Epithelial cell of esophagus (primary cell): ENCODE data around the gene ROR2.

ENCODE experiments used
- DNase-seq: peaks from one replicate; pipeline ENCODE4 v3.0.0; 2010; ENCODE audit warnings: low read depth
- H3K4me3 ChIP-seq: 2 replicates; pipeline ENCODE4 v1.5.1; 2011; ENCODE audit warnings: mild to moderate bottlenecking, low read length, control low read depth
- TF ChIP-seq, protein P1 (sequence below): IDR thresholded peaks from 2 replicates; pipeline ENCODE4 v1.5.1; 2011; ENCODE audit warnings: low read depth, mild to moderate bottlenecking, low read length, control low read depth, inconsistent platforms; ENCODE audit not compliant: insufficient read depth; ENCODE audit errors: missing control alignments

The ROR2 gene

DNA sequence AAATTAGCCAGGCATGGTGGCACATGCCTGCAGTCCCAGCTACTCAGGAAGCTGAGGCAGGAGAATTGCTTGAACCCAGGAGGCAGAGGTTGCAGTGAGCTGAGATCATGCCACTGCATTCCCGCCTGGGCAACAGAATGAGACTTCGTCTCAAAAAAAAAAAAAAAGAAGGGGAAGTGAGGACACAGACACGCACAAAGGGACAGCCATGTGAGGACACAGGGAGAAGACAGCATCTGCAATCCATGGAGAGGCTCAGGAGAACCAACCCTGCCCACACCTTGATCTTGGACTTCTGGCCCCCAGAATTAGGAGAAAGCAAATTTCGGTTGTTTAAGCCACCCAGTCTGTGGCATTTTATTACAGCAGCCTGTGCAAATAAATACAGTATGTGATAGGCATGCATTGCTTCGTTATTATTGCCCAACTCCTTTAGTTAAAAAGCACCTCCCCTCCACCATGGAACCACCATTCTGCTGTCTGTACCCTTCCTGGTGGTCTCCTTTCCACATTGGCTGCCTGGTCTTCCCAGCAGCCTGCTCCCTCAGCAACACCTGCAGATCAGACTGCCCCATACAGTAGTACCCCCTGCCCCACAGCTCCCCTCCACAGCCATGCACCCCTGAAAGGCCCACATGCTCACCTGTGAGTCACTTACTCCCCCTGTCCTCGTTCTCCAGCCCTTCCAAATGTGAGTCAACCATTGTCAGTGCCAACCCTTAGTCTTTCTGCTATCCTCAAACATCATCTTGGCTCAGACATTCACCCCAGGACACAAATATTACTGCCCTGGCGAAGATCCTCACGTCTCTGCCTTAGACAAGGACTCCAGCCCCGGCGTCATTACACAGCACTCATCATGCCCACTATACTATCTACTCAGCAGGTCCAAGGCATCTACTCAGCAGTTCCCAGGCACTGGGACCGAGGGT, 128.8 kb downstream of the ROR2 start:
- TF ChIP-seq, protein P1, sequence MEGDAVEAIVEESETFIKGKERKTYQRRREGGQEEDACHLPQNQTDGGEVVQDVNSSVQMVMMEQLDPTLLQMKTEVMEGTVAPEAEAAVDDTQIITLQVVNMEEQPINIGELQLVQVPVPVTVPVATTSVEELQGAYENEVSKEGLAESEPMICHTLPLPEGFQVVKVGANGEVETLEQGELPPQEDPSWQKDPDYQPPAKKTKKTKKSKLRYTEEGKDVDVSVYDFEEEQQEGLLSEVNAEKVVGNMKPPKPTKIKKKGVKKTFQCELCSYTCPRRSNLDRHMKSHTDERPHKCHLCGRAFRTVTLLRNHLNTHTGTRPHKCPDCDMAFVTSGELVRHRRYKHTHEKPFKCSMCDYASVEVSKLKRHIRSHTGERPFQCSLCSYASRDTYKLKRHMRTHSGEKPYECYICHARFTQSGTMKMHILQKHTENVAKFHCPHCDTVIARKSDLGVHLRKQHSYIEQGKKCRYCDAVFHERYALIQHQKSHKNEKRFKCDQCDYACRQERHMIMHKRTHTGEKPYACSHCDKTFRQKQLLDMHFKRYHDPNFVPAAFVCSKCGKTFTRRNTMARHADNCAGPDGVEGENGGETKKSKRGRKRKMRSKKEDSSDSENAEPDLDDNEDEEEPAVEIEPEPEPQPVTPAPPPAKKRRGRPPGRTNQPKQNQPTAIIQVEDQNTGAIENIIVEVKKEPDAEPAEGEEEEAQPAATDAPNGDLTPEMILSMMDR: no peak
- H3K4me3 ChIP-seq: no peak overlapping the region
- no peak for DNase-seq

DNA sequence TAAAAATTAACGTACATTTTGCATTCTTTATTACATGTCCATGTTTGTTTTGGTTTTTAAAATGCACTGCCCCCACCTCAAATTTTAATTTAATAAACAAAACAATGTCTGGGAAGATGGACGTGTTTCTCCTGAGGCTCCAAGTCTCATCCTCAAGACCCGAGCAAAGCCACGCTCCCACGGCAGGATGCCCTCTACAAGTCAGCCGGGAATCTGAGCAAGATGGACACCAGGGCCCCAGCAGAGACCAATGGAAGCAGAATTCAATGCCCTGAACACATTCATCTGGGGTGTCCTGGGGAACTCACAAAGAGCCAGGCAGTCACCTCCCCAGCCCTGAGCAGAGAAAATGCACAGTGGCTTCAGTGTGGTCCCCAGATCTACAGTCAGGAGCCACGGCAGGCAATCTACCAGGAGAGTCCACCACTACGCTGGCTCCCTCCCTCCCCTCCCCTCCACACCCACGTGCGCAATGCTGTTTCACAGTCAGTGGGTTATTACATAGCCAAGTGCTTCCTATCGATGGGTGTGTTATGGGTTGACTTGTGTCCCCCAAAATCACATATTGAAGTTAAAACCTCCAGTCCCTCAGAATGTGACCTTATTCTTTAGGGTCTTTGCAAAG, 129.8 kb downstream of the ROR2 start:
- TF ChIP-seq, protein P1: no peak
- no peak for DNase-seq
- no peak overlapping the region for H3K4me3 ChIP-seq

DNA sequence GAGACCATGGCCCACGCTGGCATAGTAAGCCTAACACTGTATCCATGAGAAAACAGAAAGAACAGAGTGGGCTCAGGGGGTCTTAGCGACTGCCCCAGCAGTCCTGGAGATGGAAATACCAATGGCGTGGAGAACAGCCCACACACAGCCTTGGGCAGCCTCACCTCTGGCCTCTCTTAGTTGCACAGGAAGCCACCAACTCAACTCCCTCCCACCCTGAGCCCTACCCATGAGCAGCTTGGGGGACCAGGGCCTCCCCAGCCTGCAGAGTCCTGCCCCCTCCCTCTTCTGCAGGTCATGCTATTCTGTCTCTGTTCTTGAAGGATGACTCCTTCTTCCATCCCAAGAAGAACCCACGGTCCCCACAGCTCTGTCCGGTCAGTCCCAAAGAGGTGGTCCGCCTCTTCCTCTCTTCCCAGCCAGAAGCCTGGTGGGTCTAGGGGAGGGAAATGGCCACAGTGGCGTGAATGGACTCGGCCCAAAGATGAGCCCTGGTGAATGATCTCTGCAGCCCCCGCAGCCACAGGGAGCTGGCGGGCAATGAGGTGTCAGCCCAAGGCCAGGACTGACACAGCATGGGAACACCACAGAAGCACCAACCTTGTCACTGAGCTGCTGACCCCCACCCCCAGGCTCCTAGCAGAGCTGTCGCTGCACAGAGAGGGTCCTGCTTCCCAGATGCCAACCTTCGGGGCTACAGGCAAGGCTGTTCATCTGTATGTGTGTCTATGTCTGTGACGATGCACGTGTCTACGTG, 131.2 kb downstream of the ROR2 start:
- no peak overlapping the region for H3K4me3 ChIP-seq
- TF ChIP-seq, protein P1: no peak
- DNase-seq: no peak

DNA sequence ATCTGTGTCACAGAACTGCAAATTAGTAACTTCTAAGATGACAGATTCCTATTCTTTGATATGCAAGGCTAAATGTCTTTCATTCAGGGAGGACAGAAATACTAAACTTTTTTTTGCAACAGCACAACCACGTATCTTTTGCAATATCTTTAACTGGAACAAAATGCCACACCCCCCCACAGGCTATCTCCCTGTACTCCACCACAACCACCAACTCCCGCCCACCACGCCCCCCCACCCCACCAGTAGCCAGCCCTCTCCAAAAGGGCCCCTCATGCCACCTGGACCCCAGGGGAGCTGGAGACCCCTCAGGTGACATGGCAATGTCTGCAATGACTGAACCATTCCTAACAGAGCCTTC, 131.8 kb downstream of the ROR2 start:
- H3K4me3 ChIP-seq: no peak overlapping the region
- DNase-seq: no peak
- TF ChIP-seq, protein P1: no peak

DNA sequence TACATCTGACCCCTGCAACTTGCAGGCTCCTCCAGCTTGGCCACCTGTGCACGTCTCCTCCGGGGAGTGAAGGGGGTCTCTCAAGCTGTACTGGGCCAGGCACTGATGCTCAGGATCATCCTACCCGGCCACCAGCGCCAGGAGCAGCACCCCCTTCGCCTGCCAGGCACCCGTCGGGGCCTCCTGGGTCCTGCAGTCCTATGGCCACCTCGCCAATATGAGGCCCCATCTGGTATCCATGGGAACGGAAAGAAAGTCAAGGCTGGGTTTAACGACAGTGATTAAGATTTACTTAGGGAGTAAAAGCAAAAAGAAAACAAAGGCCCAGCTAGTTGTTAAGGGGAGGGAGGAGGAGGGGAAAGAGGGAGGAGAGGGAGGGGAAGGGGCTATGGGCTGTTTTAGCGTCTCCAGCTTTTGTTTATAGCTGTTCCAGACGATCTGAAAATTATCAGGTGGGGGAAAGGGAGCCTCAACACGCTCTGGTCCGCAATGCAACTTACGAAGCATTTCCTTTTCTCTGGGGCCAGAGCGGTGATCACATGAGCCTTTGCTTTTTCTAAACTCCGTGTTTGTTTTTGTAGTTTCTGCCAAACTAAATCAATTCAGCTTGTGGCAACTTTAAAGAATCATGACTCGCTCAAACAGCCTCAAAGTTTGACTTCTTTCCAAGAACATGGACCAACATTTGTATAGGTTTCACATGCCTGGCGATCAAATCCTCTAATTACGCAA, 132.4 kb downstream of the ROR2 start:
- H3K4me3 ChIP-seq: no peak overlapping the region
- no peak for DNase-seq
- TF ChIP-seq, protein P1: no peak

DNA sequence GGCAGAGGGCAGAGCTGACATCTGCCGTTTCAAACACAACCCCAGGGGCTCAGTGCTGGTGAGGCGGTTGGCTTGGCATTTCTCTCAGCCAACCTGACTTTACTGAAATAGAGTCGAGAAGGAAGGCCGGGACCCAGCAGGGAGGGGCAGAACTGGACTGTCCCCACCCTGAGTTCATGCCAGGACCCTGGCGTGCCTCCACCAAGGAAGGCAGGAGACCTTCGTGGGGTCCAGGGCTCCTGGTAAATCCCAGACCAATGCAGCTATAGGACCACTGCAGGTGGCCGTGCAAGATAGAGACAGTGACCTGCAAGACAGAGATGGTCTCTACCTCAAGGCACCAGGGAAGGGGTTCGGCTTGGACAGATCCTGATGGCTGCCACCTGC, 132.9 kb downstream of the ROR2 start:
- DNase-seq: no peak
- TF ChIP-seq, protein P1: no peak
- no peak overlapping the region for H3K4me3 ChIP-seq
